Activated naive CD4-positive, alpha-beta T cell treated with anti-CD3 and anti-CD28 coated beads, Interleukin-2, amount 10 ng/mL, durations not matched to agents 7 days and 5 days (primary cell): ENCODE results near the gene FANCG.
A peak's percentile ranks its signal among the peaks of the same experiment; 100 is the strongest.

ENCODE experiments used
- CTCF ChIA-PET: fragments of 350-600 bp; sonication (Branson Sonifier 250); formaldehyde crosslinking; loops from one replicate; lab custom pipeline; 2021; ENCODE audit warnings: antibody characterized with exemption; lab: Charles Lee
- DNase-seq: peaks from one replicate; pipeline ENCODE4 v3.0.0-alpha.2; 2020
- H3K27ac Mint-ChIP-seq: one replicate; pipeline ENCODE4 v1.8.0; 2021; ENCODE audit warnings: mild to moderate bottlenecking, moderate library complexity, mixed read lengths
- H3K27me3 Mint-ChIP-seq: one replicate; pipeline ENCODE4 v1.8.0; 2021; ENCODE audit warnings: mild to moderate bottlenecking, mixed read lengths
- H3K36me3 Mint-ChIP-seq: one replicate; pipeline ENCODE4 v1.8.0; 2021; ENCODE audit warnings: mixed read lengths
- H3K4me1 Mint-ChIP-seq: one replicate; pipeline ENCODE4 v1.8.0; 2021; ENCODE audit warnings: mixed read lengths
- H3K4me3 Mint-ChIP-seq: one replicate; pipeline ENCODE4 v1.8.0; 2021; ENCODE audit warnings: mild to moderate bottlenecking, moderate library complexity, mixed read lengths
- H3K9me3 Mint-ChIP-seq: one replicate; pipeline ENCODE4 v1.8.0; 2021; ENCODE audit warnings: mixed read lengths

The FANCG gene

DNA sequence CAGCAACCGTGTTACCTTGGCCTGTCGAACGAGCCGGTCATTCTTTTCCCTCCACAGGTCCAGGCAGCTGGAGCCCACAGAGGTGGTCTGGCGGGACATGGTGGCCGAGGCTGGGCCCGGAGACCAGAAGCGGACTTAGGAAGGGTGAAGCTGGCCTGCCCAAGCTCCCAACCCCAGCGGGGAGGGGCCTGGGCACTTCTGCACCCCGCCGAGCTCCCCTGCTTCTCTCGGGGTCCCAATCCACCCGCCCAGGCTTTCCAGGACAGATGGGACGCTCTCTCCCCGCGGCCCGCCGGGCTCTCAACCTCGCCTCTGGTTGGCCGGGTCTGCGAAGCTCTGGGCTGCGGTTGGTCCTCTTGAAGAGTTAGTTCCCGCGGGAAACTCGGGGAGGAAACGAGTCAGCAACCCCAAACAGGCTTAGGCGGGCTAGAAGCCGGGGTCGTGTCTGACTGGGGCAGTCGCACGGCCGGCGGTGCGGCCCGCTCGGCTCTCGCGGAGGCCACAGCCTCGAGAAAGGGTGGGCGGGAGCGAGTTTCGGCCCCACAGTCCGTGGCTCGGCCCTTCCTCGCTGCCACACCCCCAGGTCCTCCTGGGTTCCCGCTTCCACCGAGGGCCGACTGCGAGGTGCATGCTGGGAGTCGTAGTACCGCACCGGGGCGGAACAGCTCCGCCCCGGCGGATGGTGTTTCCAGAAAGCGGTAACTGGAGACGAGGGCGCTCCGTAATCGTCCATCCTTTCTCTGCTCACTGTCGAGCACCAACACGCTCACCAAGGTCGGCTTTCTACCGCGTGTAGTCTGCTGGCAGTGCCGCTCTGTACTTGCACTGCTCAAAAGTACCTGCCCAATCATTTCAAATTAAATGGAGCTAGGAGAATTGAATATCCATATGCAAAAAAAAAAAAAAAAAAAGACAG is at the start of gene FANCG:
TSS of gene FANCG (minus strand) at position 517 of the 916 bp plus-strand sequence. CDS start at position 99, 418 bp downstream.
- Mint-ChIP-seq H3K9me3 (no peaks in the 10 kb centered on the region), H3K36me3 (peaks cover 24% of the 10 kb centered on the region), H3K4me1 (peaks cover 31% of the 10 kb centered on the region), H3K27ac (peak within 1 kb of the TSS; percentile 98), H3K4me3 (peak within 1 kb of the TSS; percentile 94), H3K27me3 (no peaks in the 10 kb centered on the region)
- CTCF ChIA-PET: interaction anchor here (0.7 to 6.0 kb wide), 6 partner anchors 7 to 35 kb away, joined by 3 to 34 read pairs (median 4); partner anchors contain the start of genes PIGO and VCP
- peak; percentile 90 for DNase-seq

DNA sequence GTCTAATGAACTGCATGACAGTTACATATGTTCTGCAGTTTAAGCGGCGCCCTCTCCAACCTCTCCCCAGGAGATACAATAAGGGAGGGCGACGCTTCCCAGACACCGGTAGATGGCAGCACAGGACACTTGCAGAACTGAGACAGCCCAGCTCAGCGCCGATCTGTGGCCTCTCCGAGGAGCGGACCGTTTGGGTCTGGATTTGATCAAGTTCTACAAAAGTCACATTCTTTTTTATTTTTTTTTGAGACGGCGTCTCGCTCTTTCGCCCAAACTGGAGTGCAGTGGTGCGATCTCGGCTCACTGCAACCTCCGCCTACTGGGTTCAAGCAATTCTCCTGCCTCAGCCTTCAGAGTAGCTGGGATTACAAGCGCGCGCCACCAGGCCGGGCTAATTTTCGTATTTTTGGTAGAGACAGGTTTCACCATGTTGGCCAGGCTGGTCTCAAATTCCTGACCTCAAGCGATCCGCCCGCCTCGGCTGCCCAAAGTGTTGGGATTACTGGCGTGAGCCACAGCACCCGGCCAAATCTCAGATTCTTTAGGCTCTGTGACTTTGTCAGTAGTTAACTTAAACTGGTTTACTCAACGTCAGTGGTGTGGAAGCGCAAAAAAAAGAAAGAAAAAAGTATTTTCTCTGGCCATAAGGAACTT is 37.3 kb upstream of the FANCG start:
- peaks cover 43% of the 10 kb centered on the region for H3K4me1 Mint-ChIP-seq
- peak overlapping the region; percentile 91 for H3K27ac Mint-ChIP-seq
- peak; percentile 92 for DNase-seq
- peak overlapping the region; percentile 98 for H3K4me3 Mint-ChIP-seq
- H3K9me3 Mint-ChIP-seq: no peaks in the 10 kb centered on the region
- peaks cover 9% of the 10 kb centered on the region for H3K36me3 Mint-ChIP-seq
- peaks cover 3% of the 10 kb centered on the region for H3K27me3 Mint-ChIP-seq
- CTCF ChIA-PET: interaction anchor here (1.1 to 6.7 kb wide), 10 partner anchors 9 to 437 kb away, joined by 3 to 54 read pairs (median 6); partner anchors contain the start of genes STOML2 and UNC13B

DNA sequence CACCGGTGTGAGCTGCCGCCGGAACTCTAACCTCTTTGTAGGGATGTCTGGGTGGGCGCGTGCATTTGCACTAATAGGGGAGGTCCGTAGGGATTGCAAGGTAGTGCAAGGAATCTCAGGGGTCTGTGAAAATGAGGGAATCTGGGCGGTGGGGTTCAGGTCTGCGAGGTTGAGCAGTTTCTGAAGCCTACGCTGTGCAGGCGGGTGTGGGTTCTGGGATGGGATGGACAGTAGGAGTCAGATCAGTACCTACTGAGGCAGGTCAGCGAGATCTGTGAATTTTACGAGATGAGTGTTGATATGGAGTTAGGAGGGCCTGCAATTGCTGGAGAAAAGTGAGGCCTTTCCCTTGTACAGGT is 36.8 kb upstream of the FANCG start:
- Mint-ChIP-seq H3K36me3 (peaks cover 9% of the 10 kb centered on the region), H3K4me3 (peak overlapping the region; percentile 98), H3K4me1 (peaks cover 48% of the 10 kb centered on the region), H3K27me3 (peaks cover 3% of the 10 kb centered on the region), H3K9me3 (no peaks in the 10 kb centered on the region), H3K27ac (peak overlapping the region; percentile 91)
- CTCF ChIA-PET: interaction anchor here (1.6 to 6.7 kb wide), 6 partner anchors 13 to 437 kb away, joined by 4 to 54 read pairs (median 8); partner anchors contain the start of genes STOML2 and UNC13B
- DNase-seq: no peak

DNA sequence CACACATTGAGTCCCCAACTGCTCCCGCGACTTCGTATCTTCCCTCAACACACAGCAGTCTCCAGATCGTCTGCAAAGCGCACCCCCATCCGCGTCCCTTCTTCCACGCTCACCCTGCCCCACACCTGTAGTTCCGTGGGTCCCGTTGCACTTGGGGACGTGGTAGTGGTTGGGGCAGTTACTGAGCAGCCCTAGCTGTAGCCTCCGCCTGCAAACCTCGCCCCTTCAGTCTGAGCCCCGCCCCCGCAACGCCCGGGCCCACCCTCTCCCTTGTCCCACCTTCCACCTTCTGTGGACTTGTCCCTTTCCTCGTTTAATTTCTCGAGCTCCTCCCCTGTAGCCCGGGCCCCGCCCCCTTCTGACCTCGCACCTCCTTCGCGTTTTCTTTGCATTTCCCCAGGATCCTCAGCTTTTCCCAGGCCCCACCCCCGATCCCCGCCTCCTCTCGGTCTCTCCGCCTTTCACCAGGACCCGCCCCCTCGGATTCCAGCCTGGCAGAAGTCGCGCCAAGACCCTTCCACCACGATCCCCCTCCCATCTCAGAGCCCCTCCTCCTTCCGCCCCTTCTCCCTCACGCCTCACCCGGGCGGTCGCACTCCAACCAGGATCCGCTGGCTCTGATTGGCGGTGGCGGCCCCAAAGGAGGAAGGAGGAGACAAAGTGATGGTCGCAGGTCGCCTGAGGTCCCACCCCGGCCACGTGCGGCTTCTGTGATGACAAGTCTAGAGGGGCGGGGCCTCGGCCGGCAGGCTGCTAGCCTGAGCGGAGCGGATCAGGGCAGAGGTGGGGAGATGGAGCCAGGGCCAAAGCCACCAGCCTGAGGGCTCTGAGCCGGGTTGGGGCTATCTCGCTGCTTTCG is 36.2 kb upstream of the FANCG start, which contains the start of gene ATOSB:
TSS of gene ATOSB (minus strand) at position 183 of the 859 bp plus-strand sequence. CDS start 7,588 bp downstream, outside the sequence.
- CTCF ChIA-PET: interaction anchor here (0.7 to 6.7 kb wide), 8 partner anchors 13 to 488 kb away, joined by 3 to 54 read pairs (median 4); partner anchors contain the start of genes STOML2 and UNC13B
- Mint-ChIP-seq H3K27ac (peak within 1 kb of the TSS; percentile 91), H3K4me1 (peaks cover 53% of the 10 kb centered on the region), H3K4me3 (peak within 1 kb of the TSS; percentile 98), H3K27me3 (no peaks in the 10 kb centered on the region), H3K9me3 (no peaks in the 10 kb centered on the region), H3K36me3 (peaks cover 9% of the 10 kb centered on the region)
- peak; percentile 97 for DNase-seq

- Mint-ChIP-seq H3K4me3 (peak overlapping the region; percentile 98), H3K27ac (peak overlapping the region; percentile 91), H3K27me3 (no peaks in the 10 kb centered on the region), H3K36me3 (peaks cover 9% of the 10 kb centered on the region), H3K4me1 (peaks cover 61% of the 10 kb centered on the region), H3K9me3 (no peaks in the 10 kb centered on the region)
- CTCF ChIA-PET: interaction anchor here (0.7 to 6.7 kb wide), 13 partner anchors 12 to 616 kb away, joined by 3 to 54 read pairs (median 4); partner anchors contain the start of genes FANCG, STOML2 and UNC13B
- peak; percentile 63 for DNase-seq
Measured at GRCh38 chr9:35114840-35115628, 35.3 kb upstream of the FANCG start.

DNA sequence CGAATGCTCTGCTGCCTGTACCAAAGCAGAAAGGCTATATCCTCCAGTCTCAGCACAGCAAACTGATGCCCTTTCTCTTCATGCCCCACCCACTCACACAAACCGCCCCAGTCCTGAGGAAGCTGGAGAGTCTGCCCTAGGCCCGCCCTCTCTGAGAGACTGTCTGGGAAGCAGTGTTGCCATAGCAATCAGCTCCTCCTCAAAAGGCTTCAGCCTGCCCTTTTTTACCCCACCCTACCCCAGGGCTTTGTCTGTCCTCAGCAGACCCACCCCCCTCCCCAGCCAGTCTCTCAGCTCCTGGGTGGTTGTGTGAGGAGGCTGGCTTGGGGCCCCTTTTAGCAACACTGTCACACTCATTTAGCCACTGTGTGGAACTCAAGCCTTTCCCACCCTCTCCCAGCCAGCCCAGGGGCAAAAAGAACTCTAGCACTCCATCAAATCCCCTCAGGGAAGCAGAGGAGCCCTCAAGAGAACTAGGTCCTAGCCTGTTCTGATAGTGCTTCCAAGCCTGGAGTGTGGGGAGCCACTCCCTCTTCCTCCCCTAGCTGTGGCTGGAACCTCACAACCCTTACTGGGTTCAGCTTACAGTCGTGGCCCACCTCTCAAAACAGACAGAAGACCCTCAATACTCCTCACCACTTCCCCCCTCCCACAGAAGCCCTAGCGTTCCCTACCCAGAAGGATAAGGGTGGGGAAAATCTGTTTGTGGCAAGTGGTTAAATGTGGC is 34.5 kb upstream of the FANCG start:
- peak; percentile 89 for DNase-seq
- peaks cover 66% of the 10 kb centered on the region for H3K4me1 Mint-ChIP-seq
- no peaks in the 10 kb centered on the region for H3K9me3 Mint-ChIP-seq
- CTCF ChIA-PET: interaction anchor here (0.8 to 3.3 kb wide), 12 partner anchors 9 to 617 kb away, joined by 3 to 13 read pairs (median 4); partner anchors contain the start of genes FANCG, PIGO, RUSC2 and STOML2
- H3K27me3 Mint-ChIP-seq: no peaks in the 10 kb centered on the region
- peak overlapping the region; percentile 91 for H3K27ac Mint-ChIP-seq
- peak overlapping the region; percentile 98 for H3K4me3 Mint-ChIP-seq
- H3K36me3 Mint-ChIP-seq: peaks cover 10% of the 10 kb centered on the region

DNA sequence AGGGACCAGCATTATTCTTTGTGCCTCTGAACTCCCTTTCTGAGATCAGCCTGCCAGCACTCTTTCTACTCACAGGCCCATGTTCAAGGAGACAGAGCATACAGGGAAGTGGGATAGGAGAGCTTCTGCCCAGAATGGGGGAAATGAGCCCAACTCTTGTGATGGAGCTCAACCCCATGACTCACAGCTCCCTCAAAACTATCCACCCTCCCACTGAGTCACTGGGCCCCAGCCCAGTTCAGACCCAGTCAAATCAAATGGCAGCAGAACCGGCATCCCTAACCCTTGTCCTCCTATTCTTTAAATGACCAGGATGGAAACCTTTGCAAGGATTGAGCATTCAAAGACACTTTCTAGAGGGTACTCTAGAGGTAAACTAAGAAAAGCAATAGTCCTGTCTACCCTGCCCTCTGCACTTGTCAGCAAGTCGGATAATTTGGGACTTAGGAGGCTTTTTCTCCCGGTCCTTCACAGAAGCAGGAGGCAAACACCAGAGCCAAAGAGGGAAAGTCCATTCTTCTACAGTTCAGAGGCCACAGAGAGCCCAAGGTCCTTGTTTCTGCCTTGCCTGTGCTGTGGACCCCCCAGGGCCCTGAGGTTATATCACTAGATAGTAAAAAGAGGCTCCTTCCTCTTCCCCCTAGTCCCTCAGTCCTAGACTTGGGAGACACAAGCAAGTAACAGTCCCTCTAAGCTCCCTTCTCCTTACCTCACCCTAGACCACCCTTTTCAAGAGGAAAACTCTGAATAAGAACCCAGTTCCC is 32.7 kb upstream of the FANCG start:
- Mint-ChIP-seq H3K9me3 (no peaks in the 10 kb centered on the region), H3K36me3 (peaks cover 10% of the 10 kb centered on the region), H3K4me1 (peaks cover 69% of the 10 kb centered on the region), H3K27ac (peak overlapping the region; percentile 66), H3K4me3 (peak overlapping the region; percentile 73), H3K27me3 (no peaks in the 10 kb centered on the region)
- DNase-seq: no peak
- CTCF ChIA-PET: interaction anchor here (0.9 to 3.3 kb wide), 2 partner anchors 16 to 447 kb away, joined by 3 to 13 read pairs; partner anchors contain the start of gene PIGO

DNA sequence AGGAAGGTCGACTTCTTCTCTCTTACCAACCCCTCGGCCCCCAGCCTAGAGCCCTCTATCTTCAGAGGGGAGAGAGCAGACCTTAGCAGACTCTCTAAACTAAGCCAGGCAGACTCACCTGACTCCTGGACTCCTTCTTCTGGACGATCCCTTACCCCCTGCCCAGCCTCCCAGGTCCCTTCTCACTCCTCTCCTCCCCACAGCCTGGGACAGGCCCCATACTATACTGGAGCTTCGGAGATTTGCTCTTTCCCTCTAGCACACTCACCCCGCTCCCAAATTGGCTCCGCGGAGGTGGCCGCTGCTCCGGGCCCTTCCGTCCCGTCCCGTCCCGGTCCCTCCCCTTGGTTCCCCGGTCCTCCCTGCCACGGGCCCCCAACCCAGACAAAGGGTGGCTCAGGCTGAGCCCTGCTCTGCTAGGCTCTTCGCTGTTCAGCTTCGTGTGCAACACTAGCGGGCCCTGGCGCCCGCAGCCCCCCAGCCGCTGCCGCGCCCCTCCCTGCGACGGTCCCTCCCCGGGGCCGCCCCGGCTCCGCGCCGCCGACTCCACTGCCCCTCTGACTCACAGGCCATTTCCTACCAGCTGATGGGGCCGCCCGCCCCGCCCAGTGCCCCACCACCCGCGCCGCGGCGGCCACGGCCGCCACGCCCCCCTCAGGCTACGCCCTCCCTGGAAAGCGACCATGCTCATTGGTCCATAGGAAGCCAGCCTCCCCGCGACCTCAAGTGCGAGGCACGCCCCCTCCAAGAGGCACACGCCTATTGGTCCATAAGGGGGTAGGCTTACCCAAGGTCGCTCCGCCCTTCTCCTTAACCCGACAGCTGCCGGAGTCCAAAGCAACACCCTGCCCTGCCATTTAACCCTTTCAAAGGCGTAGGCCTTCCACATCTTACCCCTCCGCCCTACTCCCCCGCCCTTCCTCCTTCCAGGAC is 31.5 kb upstream of the FANCG start:
- DNase-seq: peak; percentile 98
- Mint-ChIP-seq H3K36me3 (peaks cover 10% of the 10 kb centered on the region), H3K27me3 (no peaks in the 10 kb centered on the region), H3K27ac (peak overlapping the region; percentile 77), H3K4me3 (peak overlapping the region; percentile 73), H3K4me1 (peaks cover 58% of the 10 kb centered on the region), H3K9me3 (no peaks in the 10 kb centered on the region)
- CTCF ChIA-PET: interaction anchor here (0.7 to 3.3 kb wide), 4 partner anchors 15 to 715 kb away, joined by 3 to 13 read pairs (median 4); partner anchors contain the start of gene PIGO

- Mint-ChIP-seq H3K4me1 (peaks cover 51% of the 10 kb centered on the region), H3K9me3 (no peaks in the 10 kb centered on the region), H3K4me3 (peak overlapping the region; percentile 73), H3K27me3 (no peaks in the 10 kb centered on the region), H3K36me3 (peaks cover 17% of the 10 kb centered on the region), H3K27ac (no peak overlapping the region)
- CTCF ChIA-PET: interaction anchor here (1.4 kb wide), 1 partner anchor 149 kb away, joined by 4 read pairs; no protein-coding TSS in a partner anchor
- DNase-seq: no peak
Measured at GRCh38 chr9:35110327-35110761, 30.6 kb upstream of the FANCG start.

DNA sequence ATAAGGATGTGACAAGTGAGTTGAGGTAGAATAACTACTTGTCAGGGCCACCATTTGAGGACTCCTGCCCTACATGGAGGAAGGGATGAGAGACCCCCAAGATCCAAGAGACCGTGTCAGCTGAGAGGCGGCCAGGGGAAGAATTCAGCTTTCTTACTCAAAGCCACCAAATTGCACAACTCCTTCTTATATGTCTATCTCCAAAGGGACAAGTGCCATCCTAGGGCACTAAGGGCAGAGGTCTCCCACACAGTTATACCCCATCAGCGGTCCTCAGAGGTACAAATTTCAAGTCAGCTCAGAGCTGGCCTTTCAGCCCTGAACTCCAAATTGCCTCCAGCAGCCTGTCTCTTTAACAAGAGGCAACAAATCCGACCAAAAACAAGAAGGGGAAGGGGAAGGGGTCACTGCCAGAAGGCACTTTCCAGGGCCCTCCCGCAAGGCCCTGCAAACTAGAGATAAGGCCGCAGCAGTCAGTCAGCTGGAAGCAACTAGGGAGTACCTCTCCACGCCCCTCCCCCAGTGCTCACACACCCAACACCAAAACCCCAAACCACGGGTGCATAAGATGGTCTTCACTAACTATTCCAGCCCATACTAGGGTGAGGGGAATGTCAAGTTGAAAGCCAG is 29.3 kb upstream of the FANCG start:
- Mint-ChIP-seq H3K27ac (no peak overlapping the region), H3K4me3 (no peak overlapping the region), H3K9me3 (no peaks in the 10 kb centered on the region), H3K36me3 (peaks cover 23% of the 10 kb centered on the region), H3K4me1 (peaks cover 45% of the 10 kb centered on the region), H3K27me3 (no peaks in the 10 kb centered on the region)
- CTCF ChIA-PET: no interaction called here
- DNase-seq: no peak
